OCI-LY3 (cell line): ENCODE results near the gene CYTH4.

ENCODE experiments used
- EZH2phosphoT487 ChIP-seq: fragments of 200-600 bp; shearing (Covaris generic); IDR thresholded peaks from 2 replicates; pipeline ENCODE4 v1.6.1; 2018; ENCODE audit warnings: antibody characterized with exemption, mixed run types, low read depth
- TF ChIP-seq, protein P1 (sequence below): fragments of 200-600, 300-600 bp; sonication (generic); IDR thresholded peaks from 2 replicates; pipeline ENCODE4 v1.5.1; 2014; ENCODE audit warnings: antibody characterized with exemption, low read length, low read depth

DNA sequence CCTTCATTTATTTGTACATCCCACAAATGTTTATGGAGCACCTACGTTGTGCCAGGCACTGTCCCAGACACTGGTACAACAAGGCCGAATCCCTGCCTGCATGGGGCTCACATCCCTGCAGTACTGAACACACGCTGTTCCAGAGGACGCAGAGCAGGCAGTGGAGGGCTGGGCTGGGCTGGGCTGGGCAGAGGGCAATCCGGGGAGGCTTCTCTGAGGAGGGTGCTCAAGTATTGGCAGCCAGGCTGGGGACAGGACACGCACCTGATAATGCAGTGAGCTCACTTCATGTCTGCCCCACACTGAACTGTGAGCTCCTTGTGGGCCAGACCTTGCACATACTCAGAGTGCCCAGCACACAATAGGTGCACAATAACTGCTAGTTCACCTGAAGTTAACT is 34.1 kb downstream of the CYTH4 start:
- TF ChIP-seq, protein P1, sequence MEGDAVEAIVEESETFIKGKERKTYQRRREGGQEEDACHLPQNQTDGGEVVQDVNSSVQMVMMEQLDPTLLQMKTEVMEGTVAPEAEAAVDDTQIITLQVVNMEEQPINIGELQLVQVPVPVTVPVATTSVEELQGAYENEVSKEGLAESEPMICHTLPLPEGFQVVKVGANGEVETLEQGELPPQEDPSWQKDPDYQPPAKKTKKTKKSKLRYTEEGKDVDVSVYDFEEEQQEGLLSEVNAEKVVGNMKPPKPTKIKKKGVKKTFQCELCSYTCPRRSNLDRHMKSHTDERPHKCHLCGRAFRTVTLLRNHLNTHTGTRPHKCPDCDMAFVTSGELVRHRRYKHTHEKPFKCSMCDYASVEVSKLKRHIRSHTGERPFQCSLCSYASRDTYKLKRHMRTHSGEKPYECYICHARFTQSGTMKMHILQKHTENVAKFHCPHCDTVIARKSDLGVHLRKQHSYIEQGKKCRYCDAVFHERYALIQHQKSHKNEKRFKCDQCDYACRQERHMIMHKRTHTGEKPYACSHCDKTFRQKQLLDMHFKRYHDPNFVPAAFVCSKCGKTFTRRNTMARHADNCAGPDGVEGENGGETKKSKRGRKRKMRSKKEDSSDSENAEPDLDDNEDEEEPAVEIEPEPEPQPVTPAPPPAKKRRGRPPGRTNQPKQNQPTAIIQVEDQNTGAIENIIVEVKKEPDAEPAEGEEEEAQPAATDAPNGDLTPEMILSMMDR: no peak
- no peak for TF ChIP-seq EZH2phosphoT487
